ENCODE measurements around the gene RASSF8.

The RASSF8 gene

GRCh38 chr12:25958428-25959070, at the start of gene RASSF8:
Gene RASSF8 (plus strand): TSS chr12:25958682. CDS start chr12:26055344, 96,662 bp downstream.
- peak; percentile 35 for DNase-seq

GRCh38 chr12:25914551-25914950, 43.9 kb upstream of the RASSF8 start:
- no peak for DNase-seq

- no peak for DNase-seq
Measured at GRCh38 chr12:25924491-25925001, 33.9 kb upstream of the RASSF8 start.

GRCh38 chr12:25925064-25925463, 33.4 kb upstream of the RASSF8 start:
- no peak for DNase-seq

GRCh38 chr12:25926536-25926935, 31.9 kb upstream of the RASSF8 start:
- DNase-seq: no peak

GRCh38 chr12:25929142-25929541, 29.3 kb upstream of the RASSF8 start:
- DNase-seq: no peak

- DNase-seq: no peak
Measured at GRCh38 chr12:25932971-25933370, 25.5 kb upstream of the RASSF8 start.

GRCh38 chr12:25934456-25934855, 24.0 kb upstream of the RASSF8 start:
- no peak for DNase-seq

GRCh38 chr12:25935355-25936144, 22.9 kb upstream of the RASSF8 start:
- DNase-seq: no peak

- DNase-seq: no peak
Measured at GRCh38 chr12:25937096-25937495, 21.4 kb upstream of the RASSF8 start.

- no peak for DNase-seq
Measured at GRCh38 chr12:25938581-25938980, 19.9 kb upstream of the RASSF8 start.

GRCh38 chr12:25939606-25940005, 18.9 kb upstream of the RASSF8 start:
- no peak for DNase-seq

GRCh38 chr12:25940886-25941285, 17.6 kb upstream of the RASSF8 start:
- no peak for DNase-seq

- DNase-seq: no peak
Measured at GRCh38 chr12:25942709-25943108, 15.8 kb upstream of the RASSF8 start.

- no peak for DNase-seq
Measured at GRCh38 chr12:25943940-25944339, 14.5 kb upstream of the RASSF8 start.

GRCh38 chr12:25949343-25949742, 9.1 kb upstream of the RASSF8 start:
- DNase-seq: no peak

- DNase-seq: no peak
Measured at GRCh38 chr12:25950329-25951115, 8.0 kb upstream of the RASSF8 start.

- DNase-seq: peak; percentile 15
Measured at GRCh38 chr12:25957793-25958427, 572 bp upstream of the RASSF8 start.

GRCh38 chr12:25959071-25959961, 834 bp downstream of the RASSF8 start:
- no peak for DNase-seq

- no peak for DNase-seq
Measured at GRCh38 chr12:25960143-25960542, 1.7 kb downstream of the RASSF8 start.

GRCh38 chr12:25960961-25961360, 2.5 kb downstream of the RASSF8 start:
- no peak for DNase-seq
